SKM-1 treated with dmso at 0.1 percent for 144 hours (cell line): ENCODE results near the gene PELI2.

ENCODE experiments used
- DNase-seq: peaks from one replicate; lab custom pipeline; 2025; ENCODE audit not compliant: unreplicated experiment; lab: John Stamatoyannopoulos, UW

The PELI2 gene

GRCh38 chr14:56199095-56199981, 81.1 kb downstream of the PELI2 start:
- no peak for DNase-seq

GRCh38 chr14:56199982-56200577, 81.9 kb downstream of the PELI2 start:
- no peak for DNase-seq

DNA sequence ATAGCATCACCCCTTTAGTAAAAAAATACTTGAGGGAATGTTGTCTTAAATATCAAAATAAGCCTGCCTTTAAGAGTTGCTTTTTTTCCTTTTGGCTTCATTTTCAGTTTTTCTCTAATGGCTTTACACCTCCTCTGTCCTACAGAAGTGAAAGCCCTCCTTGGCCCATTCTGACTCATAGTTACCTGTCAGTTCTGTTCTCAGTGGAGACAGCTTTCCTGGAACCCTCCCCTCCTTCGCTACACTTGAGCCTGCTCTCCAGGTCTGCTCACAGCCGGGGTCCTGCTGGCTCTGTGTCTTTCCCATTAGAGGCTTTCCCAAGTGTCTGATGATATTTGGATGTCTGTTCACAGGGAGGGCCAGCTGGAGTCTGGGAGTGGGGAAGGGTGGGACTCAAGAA, 84.0 kb downstream of the PELI2 start:
- DNase-seq = no peak

GRCh38 chr14:56205881-56206280, 87.7 kb downstream of the PELI2 start:
- no peak for DNase-seq

DNA sequence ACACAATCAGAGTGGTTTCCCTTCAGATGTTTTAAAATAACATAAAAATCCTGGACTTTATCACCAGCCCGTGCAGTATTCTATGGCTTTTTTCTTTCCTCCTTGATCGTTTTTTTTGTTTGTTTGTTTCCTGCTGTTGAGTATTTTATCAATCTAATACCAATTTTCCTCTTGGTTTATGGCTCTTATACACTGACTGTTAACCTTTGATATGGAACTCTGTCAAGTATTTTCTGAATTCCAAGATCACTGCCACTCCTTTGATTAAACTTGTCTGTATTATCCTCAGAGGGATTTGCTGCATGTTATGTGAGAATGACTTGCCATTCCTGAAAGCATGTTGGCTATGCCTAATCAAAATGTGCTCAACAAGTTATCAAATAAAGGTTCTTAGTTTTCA, 88.4 kb downstream of the PELI2 start:
- DNase-seq = no peak

DNA sequence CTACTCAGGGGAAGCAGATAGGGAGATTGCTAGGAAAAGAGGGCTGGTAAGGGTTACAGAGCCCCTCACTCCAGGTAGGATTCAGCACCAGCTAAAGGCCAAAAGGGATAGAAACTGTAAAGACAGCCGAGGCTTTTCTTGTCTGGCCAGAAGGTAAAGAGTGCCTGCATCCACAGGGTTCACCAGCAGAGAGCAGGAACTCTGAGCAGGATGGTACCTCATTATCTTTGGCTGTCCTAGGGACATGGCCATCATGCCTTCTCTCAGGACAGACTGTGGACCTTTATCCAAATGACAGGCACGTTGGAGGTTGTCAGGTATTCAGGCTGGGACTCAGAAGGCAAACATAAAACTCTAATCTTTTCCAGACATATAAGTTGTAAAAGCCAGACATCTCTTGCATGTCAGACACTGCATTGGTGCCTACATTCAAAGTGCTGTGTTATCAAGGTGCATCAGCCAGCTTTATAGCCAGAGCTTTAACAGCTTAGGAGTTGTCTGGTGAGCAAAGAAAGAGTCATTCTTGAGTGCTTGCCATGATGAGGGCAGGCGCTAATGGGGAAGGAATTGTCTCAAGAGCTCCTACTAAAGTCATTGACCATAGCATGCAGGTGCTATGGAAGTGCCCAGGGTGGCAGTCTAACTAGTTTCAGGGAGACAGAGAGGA, 89.5 kb downstream of the PELI2 start:
- no peak for DNase-seq

DNA sequence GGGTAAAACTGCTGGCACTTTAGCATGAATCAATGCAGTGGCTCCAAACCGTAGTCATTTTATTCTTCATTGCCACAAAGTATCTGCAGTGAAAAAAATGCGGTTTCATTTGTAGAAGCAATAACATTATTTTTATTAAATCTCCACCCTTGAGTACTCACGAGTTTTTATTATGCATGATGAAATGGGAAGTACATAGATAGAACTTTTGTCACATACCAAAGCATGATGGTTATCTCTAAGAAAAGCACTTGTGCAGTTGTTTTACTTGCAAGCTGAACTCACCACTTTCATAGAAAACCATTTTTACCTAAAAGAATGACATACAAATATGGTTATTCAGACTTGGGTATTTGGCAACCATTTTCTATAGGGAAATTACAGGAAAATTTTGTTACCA, 90.3 kb downstream of the PELI2 start:
- DNase-seq = no peak

GRCh38 chr14:56210571-56210970, 92.4 kb downstream of the PELI2 start:
- no peak for DNase-seq

DNA sequence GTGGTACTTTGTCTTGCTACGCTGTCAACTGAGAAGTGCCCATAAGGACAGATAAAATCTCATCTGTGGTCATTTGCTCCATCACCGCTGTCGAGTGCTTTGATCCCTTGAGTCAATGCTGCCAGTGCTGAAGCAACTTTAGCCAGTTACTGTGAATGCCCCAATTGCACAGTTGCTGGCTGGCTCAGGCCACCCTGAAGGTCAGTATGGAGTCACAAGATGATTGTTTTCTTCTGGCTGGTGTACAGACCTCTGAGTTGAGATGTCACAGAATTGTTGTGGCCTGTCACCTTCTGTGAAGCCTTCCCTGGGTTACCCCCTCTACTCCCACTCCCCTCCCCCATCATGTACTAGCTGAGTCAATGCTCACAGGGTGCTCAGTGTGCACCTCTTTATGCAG, 92.9 kb downstream of the PELI2 start:
- DNase-seq = no peak

DNA sequence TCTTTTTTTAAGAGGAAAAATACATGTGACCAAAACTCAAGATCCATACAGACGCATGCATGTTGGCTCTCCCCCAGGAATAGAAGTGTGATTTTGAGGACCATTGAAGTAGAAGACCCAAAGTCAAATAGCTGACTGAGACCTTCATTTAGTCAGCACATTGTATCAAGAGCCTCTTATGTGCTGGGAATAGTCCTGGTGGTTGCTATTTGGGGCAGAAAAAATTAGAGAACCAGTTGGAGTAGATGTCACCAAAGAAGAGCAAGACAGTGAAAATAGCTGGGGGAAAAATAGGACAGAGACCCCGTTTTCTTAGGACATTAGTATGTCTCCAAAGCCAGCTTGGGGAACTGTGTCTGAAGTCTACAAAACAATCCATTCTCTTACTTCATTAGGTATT, 93.6 kb downstream of the PELI2 start:
- DNase-seq = no peak

- DNase-seq = no peak
Observed at GRCh38 chr14:56212521-56212920, 94.3 kb downstream of the PELI2 start.

- no peak for DNase-seq
Observed at GRCh38 chr14:56213306-56213705, 95.1 kb downstream of the PELI2 start.

DNA sequence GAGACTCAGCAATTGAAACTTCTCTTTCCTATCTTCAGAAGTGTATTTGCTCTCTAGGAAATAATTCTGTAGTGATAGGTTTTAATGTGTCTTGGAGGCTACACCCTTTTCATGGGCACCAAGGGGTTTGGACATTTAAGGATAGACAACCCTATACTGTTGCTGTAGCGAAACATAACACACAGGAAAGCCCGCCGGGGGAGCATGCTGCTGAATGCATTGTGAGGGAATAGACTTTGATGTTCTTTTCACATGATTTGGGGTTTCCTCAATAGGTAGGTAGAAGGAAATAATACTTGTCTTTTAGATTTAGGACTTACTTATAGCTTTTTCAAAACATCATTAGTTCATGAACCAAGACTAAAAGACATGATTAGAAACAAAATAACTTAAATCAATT, 97.0 kb downstream of the PELI2 start:
- no peak for DNase-seq

DNA sequence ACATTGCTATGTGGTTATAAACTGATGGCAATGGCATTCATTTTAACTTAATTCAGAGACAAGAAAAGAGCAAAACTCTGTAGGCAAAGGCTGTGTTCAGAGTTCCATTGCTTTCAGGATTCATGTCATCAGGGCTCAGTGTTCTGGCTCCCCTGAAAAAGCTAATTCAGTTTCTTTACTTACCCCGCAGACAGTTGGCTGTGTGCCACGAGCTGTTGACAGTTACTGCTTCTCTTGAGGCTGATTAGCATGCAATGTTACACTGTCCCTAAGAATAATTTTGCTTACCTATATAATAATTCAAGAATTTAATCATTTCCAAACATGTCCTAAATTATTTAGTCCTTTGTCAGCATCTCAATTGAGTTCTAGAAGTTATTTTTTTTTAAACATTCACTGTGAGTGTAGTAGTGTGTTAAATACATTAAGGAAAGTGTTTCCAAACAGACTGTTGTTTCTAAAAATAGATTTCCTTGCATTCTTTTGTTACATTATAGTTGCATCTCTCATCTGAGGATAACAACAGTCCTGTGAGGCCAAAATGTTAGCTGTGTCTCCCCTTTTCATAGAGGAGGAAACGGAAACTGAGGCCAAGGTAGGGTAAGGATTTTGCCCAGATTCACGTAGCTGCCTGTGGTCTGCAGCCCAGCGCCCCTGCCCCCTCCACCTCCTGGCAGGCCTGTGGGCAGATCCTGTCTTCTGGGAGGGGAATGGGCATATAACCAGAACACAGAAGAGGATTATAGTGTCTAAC, 98.6 kb downstream of the PELI2 start:
- no peak for DNase-seq

- DNase-seq = no peak
Observed at GRCh38 chr14:56217380-56218045, 99.3 kb downstream of the PELI2 start.

GRCh38 chr14:56219666-56220413, 101.6 kb downstream of the PELI2 start:
- DNase-seq = no peak

GRCh38 chr14:56221382-56222128, 103.3 kb downstream of the PELI2 start:
- no peak for DNase-seq

- no peak for DNase-seq
Observed at GRCh38 chr14:56224229-56224628, 106.0 kb downstream of the PELI2 start.
